GM12874 (cell line): ENCODE results near the gene RIN3.

Experiments
- TF ChIP-seq, protein P1 (sequence below): IDR thresholded peaks from 2 replicates; pipeline ENCODE4 v1.5.1; 2011; ENCODE audit warnings: low read depth, mild to moderate bottlenecking, control low read depth, low read length, moderate library complexity; ENCODE audit not compliant: insufficient read depth

The RIN3 gene

DNA sequence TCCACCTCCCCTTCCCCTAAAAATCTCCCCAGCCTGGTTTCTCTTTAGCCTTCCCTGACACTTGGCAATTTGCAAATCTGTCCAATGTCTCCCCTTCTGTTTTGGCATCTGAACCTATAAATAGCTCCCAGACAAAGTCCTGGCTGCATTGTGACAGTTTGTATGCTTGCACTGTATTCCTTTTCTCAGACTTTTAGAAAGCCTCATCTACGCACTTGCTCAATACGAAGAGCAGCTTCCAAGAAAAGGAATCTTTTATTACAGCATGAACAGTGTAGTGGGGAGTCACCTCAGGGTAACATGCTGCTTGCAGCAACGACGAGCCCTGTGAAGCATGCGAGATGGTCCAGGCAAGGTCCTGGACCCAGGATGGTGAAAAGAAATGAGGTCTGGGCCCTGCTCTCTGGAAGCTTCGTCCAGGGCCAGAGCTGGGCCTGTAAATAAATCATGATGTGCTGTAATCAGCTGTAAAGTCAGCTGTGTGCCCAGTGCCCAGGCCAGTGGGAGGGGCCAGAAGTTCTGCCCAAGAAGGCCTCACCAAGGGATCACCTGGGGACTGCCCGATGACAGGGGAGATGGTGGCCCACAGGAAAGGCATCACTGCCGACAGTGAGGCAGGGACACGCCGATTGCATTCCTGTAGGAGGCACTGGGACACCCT, 88.3 kb downstream of the RIN3 start:
- TF ChIP-seq, protein P1, sequence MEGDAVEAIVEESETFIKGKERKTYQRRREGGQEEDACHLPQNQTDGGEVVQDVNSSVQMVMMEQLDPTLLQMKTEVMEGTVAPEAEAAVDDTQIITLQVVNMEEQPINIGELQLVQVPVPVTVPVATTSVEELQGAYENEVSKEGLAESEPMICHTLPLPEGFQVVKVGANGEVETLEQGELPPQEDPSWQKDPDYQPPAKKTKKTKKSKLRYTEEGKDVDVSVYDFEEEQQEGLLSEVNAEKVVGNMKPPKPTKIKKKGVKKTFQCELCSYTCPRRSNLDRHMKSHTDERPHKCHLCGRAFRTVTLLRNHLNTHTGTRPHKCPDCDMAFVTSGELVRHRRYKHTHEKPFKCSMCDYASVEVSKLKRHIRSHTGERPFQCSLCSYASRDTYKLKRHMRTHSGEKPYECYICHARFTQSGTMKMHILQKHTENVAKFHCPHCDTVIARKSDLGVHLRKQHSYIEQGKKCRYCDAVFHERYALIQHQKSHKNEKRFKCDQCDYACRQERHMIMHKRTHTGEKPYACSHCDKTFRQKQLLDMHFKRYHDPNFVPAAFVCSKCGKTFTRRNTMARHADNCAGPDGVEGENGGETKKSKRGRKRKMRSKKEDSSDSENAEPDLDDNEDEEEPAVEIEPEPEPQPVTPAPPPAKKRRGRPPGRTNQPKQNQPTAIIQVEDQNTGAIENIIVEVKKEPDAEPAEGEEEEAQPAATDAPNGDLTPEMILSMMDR, result no peak

DNA sequence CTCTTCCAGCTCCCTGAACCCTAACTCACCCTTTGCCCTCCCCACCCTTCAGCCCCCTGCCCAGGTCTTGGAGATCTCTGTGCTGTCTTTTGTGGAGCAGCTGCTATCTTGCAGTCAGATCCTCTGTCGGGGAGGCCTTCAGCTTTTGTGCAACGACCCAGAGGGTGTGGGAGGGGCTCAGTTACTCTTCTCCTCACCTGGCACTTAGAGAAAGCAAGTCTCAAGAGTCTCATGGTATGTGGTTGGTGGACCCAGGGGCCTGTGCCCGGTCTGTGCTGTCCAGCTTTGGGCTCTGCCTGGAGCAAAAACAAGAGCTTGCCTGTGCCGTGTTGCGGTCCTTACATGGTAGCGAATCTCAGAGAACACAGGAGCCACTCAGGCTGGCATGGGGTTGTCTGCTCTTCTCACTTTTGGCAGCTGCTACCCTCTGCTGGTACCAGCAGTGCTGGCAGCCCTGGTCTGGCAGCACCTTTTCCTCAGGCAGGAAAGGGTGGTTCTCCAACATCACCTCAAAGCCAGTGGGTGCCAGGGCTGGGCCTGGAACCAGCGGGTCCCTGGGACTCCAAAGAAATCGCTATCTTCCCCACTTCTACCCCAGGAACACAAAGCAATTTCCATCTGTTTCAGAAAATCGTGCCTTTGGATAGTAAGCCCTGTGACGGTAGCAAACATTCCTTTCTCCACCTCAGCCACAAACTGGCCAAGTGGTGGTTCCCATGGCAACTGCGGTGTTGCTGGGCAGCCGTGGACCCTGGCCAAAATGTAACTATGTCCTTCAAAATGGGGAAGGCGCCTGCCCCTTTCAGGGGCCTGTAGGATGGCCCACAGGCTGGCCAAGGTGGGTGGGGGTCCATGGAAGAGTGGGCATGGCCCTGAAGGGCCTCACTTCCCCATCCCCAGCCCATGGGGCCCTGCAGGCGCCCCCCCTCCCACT, 90.0 kb downstream of the RIN3 start:
- TF ChIP-seq, protein P1, result 0 out of 2 replicates have a peak, but pooled peaks have one; percentile 11

DNA sequence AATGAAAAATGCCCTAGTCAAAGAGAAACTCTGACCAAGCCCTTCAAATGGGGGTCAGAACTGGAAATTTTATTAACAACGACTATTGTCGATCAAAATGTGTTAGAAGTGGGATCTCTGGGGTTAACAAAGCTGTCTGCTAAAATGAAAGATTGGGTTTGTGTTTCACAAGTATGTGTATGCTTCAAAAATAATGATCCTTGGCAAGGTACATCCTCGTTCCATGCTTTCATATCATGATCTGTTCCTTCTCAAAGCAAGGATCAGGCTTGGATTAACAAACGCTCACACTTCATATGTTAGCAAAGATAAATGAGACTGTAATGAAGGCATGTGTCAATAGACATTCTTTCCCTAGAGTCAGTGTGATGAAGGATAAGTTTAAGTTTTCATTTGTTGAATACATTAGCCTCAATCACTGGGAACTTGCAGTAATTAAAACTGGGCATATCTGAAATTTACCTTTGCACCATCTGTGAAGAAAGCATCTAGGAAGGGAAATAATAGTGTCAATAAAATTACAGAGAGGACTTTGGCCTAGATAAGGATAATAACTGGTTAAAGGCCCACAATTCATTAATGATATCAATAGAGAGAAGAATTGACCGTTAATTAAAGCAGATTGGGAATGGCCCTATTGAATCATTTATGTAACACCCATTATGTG, 91.8 kb downstream of the RIN3 start:
- TF ChIP-seq, protein P1, result no peak

DNA sequence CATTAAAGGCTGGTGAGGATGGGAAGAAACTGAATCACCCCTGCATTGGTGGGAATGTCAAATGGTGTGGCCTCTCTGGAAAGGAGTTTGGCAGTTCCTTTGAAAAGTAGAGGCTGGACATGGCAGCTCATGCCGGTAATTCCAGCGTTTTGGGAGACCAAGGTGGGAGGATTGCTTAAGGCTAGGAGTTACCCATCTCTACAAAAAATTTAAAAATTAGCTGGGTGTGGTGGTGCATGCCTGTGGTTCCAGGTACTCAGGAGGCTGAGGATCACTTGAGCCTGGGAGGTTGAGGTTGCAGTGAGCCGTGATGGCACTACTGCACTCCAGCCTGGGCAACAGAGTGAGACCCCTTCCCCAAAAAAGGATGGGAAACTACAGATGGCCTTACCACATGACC, 93.7 kb downstream of the RIN3 start:
- TF ChIP-seq, protein P1, result no peak

DNA sequence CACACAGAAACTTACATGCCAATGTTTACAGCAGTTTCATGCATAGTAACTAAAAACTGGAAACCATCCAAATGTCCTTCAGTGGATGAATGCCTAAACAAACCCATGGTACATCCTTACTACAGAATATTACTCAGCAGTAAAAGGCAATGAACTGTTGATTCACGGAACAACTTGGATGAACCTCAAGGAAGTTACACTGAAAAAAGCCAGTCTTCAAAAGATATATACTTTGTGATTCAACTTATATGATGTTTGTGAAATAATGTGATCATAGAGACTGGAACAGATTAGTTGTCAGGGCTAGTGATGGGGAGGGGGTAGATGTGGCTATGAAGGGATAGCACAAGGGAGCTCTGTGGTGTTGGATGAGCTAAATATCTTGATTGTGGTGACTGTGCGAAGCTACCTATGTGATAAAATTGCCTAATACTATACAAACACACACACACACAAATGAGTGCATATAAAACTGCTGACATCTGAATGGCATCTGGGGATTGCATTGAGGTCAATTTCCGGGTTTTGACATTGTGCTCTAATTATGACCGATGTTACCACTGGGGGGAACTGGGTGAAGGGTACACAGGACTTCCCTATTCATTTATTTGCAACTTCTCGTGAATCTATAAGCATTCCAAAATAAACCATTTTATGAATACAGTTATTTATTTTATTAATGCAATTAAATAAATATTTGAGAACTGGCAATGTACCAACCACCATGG, 94.3 kb downstream of the RIN3 start:
- TF ChIP-seq, protein P1, result no peak

DNA sequence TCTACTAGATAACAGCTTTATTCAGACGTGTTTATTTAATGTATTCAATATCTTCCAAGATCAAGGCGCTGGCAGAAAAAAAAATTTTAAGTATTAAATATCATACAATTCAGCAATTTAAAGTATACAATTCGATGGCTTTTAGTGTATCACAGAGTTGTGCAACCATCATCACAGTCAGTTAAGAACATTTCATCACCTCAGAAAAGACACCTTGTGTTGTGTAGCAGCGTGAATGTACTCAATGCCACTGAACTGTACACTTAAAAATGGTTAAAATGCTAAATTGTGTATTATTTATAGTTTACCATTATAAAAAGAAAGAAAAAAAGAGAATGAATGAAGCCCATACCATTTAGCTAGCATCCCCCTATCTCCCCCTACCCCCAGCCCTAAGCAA, 96.4 kb downstream of the RIN3 start:
- TF ChIP-seq, protein P1, result no peak
